Neural cell (in vitro differentiated cells): ENCODE measurements around the gene FOXO6. TPM values are rescaled to one million over a fixed set of nuclear protein-coding genes. Genes with fewer than 3 reads are reported as not detected.

Experiments
- H2AFZ ChIP-seq: fragments of 200-600, 300-800 bp; sonication (generic), shearing (Covaris generic); 2 replicates; pipeline ENCODE4 v1.6.0; 2014; ENCODE audit warnings: low read depth, mild to moderate bottlenecking, antibody characterized with exemption, low read length, moderate library complexity
- H3F3A ChIP-seq: fragments of 200-600 bp; shearing (Covaris generic); 2 replicates; pipeline ENCODE4 v1.6.1; 2016; ENCODE audit warnings: mild to moderate bottlenecking, moderate library complexity, mixed read lengths, antibody characterized with exemption, low read length; ENCODE audit not compliant: insufficient read depth, poor library complexity, severe bottlenecking
- H3K27ac ChIP-seq: fragments of 200-600, 300-800 bp; sonication (generic), shearing (Covaris generic); 2 replicates; pipeline ENCODE4 v1.5.1; 2014; ENCODE audit warnings: mild to moderate bottlenecking, low read length, moderate library complexity
- H3K27me3 ChIP-seq: fragments of 300-800, 200-600 bp; sonication (generic), shearing (Covaris generic); 2 replicates; pipeline ENCODE4 v1.6.0; 2014; ENCODE audit warnings: mild to moderate bottlenecking, low read depth, low read length, moderate library complexity; ENCODE audit not compliant: insufficient read depth
- H3K36me3 ChIP-seq: fragments of 300-800, 200-600 bp; sonication (generic), shearing (Covaris generic); 2 replicates; pipeline ENCODE4 v1.5.1; 2014; ENCODE audit warnings: mild to moderate bottlenecking, antibody characterized with exemption, low read length, moderate library complexity; ENCODE audit not compliant: insufficient read depth
- H3K4me2 ChIP-seq: fragments of 300-800, 200-600 bp; sonication (generic), shearing (Covaris generic); 2 replicates; pipeline ENCODE4 v1.6.0; 2014; ENCODE audit warnings: mild to moderate bottlenecking, low read length
- H3K4me3 ChIP-seq: fragments of 300-800, 200-600 bp; sonication (generic), shearing (Covaris generic); 2 replicates; pipeline ENCODE4 v1.5.1; 2014; ENCODE audit warnings: mild to moderate bottlenecking, low read length, moderate library complexity
- H3K79me2 ChIP-seq: fragments of 200-600 bp; shearing (Covaris generic); replicated peaks from 2 replicates; pipeline ENCODE4 v1.6.0; 2014; ENCODE audit warnings: mild to moderate bottlenecking, low read length, moderate library complexity; ENCODE audit not compliant: insufficient read depth
- H3K9ac ChIP-seq: fragments of 300-800, 200-600 bp; sonication (generic), shearing (Covaris generic); 2 replicates; pipeline ENCODE4 v1.6.1; 2016; ENCODE audit warnings: mild to moderate bottlenecking, low read length, mixed read lengths
- H3K9me2 ChIP-seq: fragments of 200-600 bp; shearing (Covaris generic); 2 replicates; pipeline ENCODE4 v1.6.1; 2016; ENCODE audit warnings: mild to moderate bottlenecking, low read length, mixed read lengths; ENCODE audit not compliant: insufficient read depth
- H3K9me3 ChIP-seq: fragments of 200-600, 300-800 bp; sonication (generic), shearing (Covaris generic); 2 replicates; pipeline ENCODE4 v1.6.1; 2016; ENCODE audit warnings: mild to moderate bottlenecking, mixed run types, low read length, moderate library complexity, mixed read lengths
- H4K20me1 ChIP-seq: fragments of 200-600 bp; shearing (Covaris generic); 2 replicates; pipeline ENCODE4 v1.6.1; 2016; ENCODE audit warnings: mild to moderate bottlenecking, mixed run types; ENCODE audit not compliant: insufficient read depth
- CTCF ChIP-seq: fragments of 450-650 bp; IDR thresholded peaks from 2 replicates; pipeline ENCODE4 v1.5.1; 2014; ENCODE audit warnings: antibody characterized with exemption, mild to moderate bottlenecking, moderate library complexity; ENCODE audit not compliant: poor library complexity, severe bottlenecking
- EP300 ChIP-seq: fragments of 450-650 bp; conservative IDR thresholded peaks from 2 replicates; pipeline ENCODE4 v1.6.1; 2014; ENCODE audit warnings: antibody characterized with exemption, mild to moderate bottlenecking, moderate library complexity; ENCODE audit not compliant: poor library complexity, severe bottlenecking
- EZH2 ChIP-seq: fragments of 200-600, 300-800 bp; shearing (Covaris generic), sonication (generic); IDR thresholded peaks from 2 replicates; pipeline ENCODE4 v1.6.1; 2014; ENCODE audit warnings: antibody characterized with exemption, low read length, borderline replicate concordance, mild to moderate bottlenecking; ENCODE audit not compliant: insufficient read depth, poor library complexity, severe bottlenecking
- MXI1 ChIP-seq: fragments of 450-650 bp; conservative IDR thresholded peaks from 2 replicates; pipeline ENCODE4 v1.6.1; 2014; ENCODE audit warnings: antibody characterized with exemption, mild to moderate bottlenecking; ENCODE audit not compliant: poor library complexity, severe bottlenecking
- POLR2AphosphoS5 ChIP-seq: IDR thresholded peaks from 2 replicates; pipeline ENCODE4 v1.6.1; 2012
- RAD21 ChIP-seq: fragments of 450-650 bp; conservative IDR thresholded peaks from 2 replicates; pipeline ENCODE4 v1.6.1; 2014; ENCODE audit warnings: antibody characterized with exemption, mild to moderate bottlenecking, moderate library complexity
- REST ChIP-seq: IDR thresholded peaks from 2 replicates; pipeline ENCODE4 v1.6.1; 2012; ENCODE audit warnings: borderline replicate concordance
- SMC3 ChIP-seq: fragments of 450-650 bp; conservative IDR thresholded peaks from 2 replicates; pipeline ENCODE4 v1.6.1; 2014; ENCODE audit warnings: antibody characterized with exemption, mild to moderate bottlenecking, moderate library complexity; ENCODE audit not compliant: poor library complexity
- TAF1 ChIP-seq: IDR thresholded peaks from 2 replicates; pipeline ENCODE4 v1.6.1; 2012; ENCODE audit warnings: low read depth
- polyA plus RNA-seq: library from polyadenylated mRNA; depleted of rRNA; stranded (reverse); fragments of >200 nt; gene quantifications from 2 replicates; pipeline ENCODE4 v1.2.3, GENCODE V29; 2014

Gene FOXO6
- polyA plus RNA-seq, 1 donor from 2014 or later = 0.59 TPM

GRCh38 chr1:41396084-41396483 lies 34.9 kb downstream of the FOXO6 start:
- Histone ChIP-seq H3K27ac (no peak overlapping the region), H3K9ac (peak overlapping the region; percentile 38), H2AFZ (no peak overlapping the region), H3K36me3 (no peaks in the 10 kb centered on the region), H3K9me2 (no peaks in the 10 kb centered on the region), H3K79me2 (no peaks in the 10 kb centered on the region), H3K4me3 (no peak overlapping the region), H3K27me3 (no peaks in the 10 kb centered on the region), H3F3A (no peaks in the 10 kb centered on the region), H3K9me3 (no peaks in the 10 kb centered on the region), H3K4me2 (no peak overlapping the region), H4K20me1 (no peaks in the 10 kb centered on the region)
- no peak for TF ChIP-seq CTCF
- TF ChIP-seq SMC3 = no peak
- no peak for TF ChIP-seq POLR2AphosphoS5
- no peak for TF ChIP-seq TAF1
- no peak for TF ChIP-seq MXI1
- no peak for TF ChIP-seq EZH2
- no peak for TF ChIP-seq EP300
- TF ChIP-seq RAD21 = no peak
- TF ChIP-seq REST = no peak

GRCh38 chr1:41397020-41397419 lies 35.8 kb downstream of the FOXO6 start:
- no peaks in the 10 kb centered on the region for H3F3A ChIP-seq
- no peak overlapping the region for H3K4me2 ChIP-seq
- no peaks in the 10 kb centered on the region for H3K79me2 ChIP-seq
- H3K27ac ChIP-seq = no peak overlapping the region
- no peaks in the 10 kb centered on the region for H4K20me1 ChIP-seq
- H3K9me2 ChIP-seq = no peaks in the 10 kb centered on the region
- no peaks in the 10 kb centered on the region for H3K9me3 ChIP-seq
- TF ChIP-seq CTCF = no peak
- TF ChIP-seq POLR2AphosphoS5 = no peak
- no peak for TF ChIP-seq EZH2
- no peak for TF ChIP-seq SMC3
- no peak for TF ChIP-seq REST
- TF ChIP-seq EP300 = no peak
- TF ChIP-seq MXI1 = no peak
- no peak overlapping the region for H3K9ac ChIP-seq
- H3K36me3 ChIP-seq = no peaks in the 10 kb centered on the region
- H2AFZ ChIP-seq = no peak overlapping the region
- H3K27me3 ChIP-seq = no peaks in the 10 kb centered on the region
- H3K4me3 ChIP-seq = no peak overlapping the region
